ENCODE measurements around the gene LRBA. TPM values are rescaled to one million over a fixed set of nuclear protein-coding genes. Genes with fewer than 3 reads are reported as not detected.

The LRBA gene
- total RNA-seq, 1 experiment from 2014 or later, result 55.3 TPM

GRCh38 chr4:150318971-150319370 lies 696.1 kb downstream of the LRBA start:
- Histone ChIP-seq H3K79me2 (ENCODE audit: insufficient read depth, low read length) (no peaks in the 10 kb centered on the region), H2AK5ac (ENCODE audit: insufficient read length, low read length) (no peak overlapping the region), H3K14ac (ENCODE audit: insufficient read depth, low read length) (no peak overlapping the region), H2BK120ac (ENCODE audit: low read depth, low read length, poor library complexity, severe bottlenecking) (no peak overlapping the region), H3K27ac (ENCODE audit: insufficient read length, low read depth, low read length) (no peak overlapping the region), H3K56ac (ENCODE audit: insufficient read length, low read depth, low read length) (no peak overlapping the region), H3K9me3 (ENCODE audit: control insufficient read depth, low read depth, low read length) (no peaks in the 10 kb centered on the region), H3K4ac (ENCODE audit: low read depth, low read length) (no peak overlapping the region), H2BK15ac (ENCODE audit: low read depth, low read length) (no peak overlapping the region), H3K9ac (ENCODE audit: extremely low read depth, insufficient read length, low read length) (no peak overlapping the region), H3K18ac (ENCODE audit: insufficient read length, low read depth, low read length) (no peak overlapping the region), H2BK5ac (ENCODE audit: insufficient read length, low read length) (no peak overlapping the region), H2BK12ac (ENCODE audit: insufficient read length, low read depth, low read length) (no peak overlapping the region), H4K5ac (ENCODE audit: insufficient read length, low read depth, low read length) (no peak overlapping the region), H4K91ac (ENCODE audit: insufficient read length, low read depth, low read length) (no peak overlapping the region), H2AFZ (ENCODE audit: low read length) (no peak overlapping the region), H4K20me1 (ENCODE audit: control insufficient read depth, insufficient read depth, insufficient read length) (no peaks in the 10 kb centered on the region), H3K4me2 (ENCODE audit: insufficient read depth, insufficient read length, low read length) (no peak overlapping the region), H3K27me3 (ENCODE audit: insufficient read depth, low read length) (no peaks in the 10 kb centered on the region), H3T11ph (ENCODE audit: low read length) (no peak overlapping the region), H4K8ac (replicated peaks; ENCODE audit: insufficient read length, low read depth, low read length) (no peak overlapping the region), H3K23ac (ENCODE audit: insufficient read length, low read depth, low read length) (no peak overlapping the region), H3K4me1 (ENCODE audit: insufficient read depth, low read length) (peaks cover 14% of the 10 kb centered on the region), H2BK20ac (ENCODE audit: low read depth, low read length, poor library complexity, severe bottlenecking) (no peak overlapping the region), H3K23me2 (ENCODE audit: insufficient read length, low read depth, low read length, poor library complexity, severe bottlenecking) (no peaks in the 10 kb centered on the region), H3K79me1 (ENCODE audit: insufficient read depth, low read depth, low read length, poor library complexity, severe bottlenecking) (no peaks in the 10 kb centered on the region)
- Mint-ChIP-seq H3K4me3 (no peak overlapping the region), H3K27me3 (ENCODE audit: low read depth) (no peaks in the 10 kb centered on the region), H3K36me3 (ENCODE audit: insufficient read depth in 1 of 3, low read depth in 3 of 3) (peaks cover 0 to 3% (median 0%) of the 10 kb centered on the region in 3 experiments; a peak in 1 of 7 replicates), H3K9me3 (no peaks in the 10 kb centered on the region), H3K4me1 (peaks cover 15 to 25% of the 10 kb centered on the region in 2 experiments), H3K27ac (no peak overlapping the region)
- DNase-seq, result no peak
- TF ChIP-seq CTCF (conservative IDR thresholded peaks at IDR 0.05), result no peak
- WGBS (ENCODE audit: extremely low coverage, insufficient read length, low lambda C conversion rate), result no CpG with 5 or more reads among the region's 4 CpGs
